WI38 (cell line): ENCODE results near the gene ZNF44.

Source experiments
- H3K4me3 ChIP-seq: 2 replicates; pipeline ENCODE4 v1.5.1; 2011; ENCODE audit warnings: low read depth, mild to moderate bottlenecking, control low read depth, low read length
- TF ChIP-seq, protein P1 (sequence below): IDR thresholded peaks from 2 replicates; pipeline ENCODE4 v1.5.1; 2012; ENCODE audit warnings: low read depth, mild to moderate bottlenecking, control low read depth, low read length

Gene ZNF44

DNA sequence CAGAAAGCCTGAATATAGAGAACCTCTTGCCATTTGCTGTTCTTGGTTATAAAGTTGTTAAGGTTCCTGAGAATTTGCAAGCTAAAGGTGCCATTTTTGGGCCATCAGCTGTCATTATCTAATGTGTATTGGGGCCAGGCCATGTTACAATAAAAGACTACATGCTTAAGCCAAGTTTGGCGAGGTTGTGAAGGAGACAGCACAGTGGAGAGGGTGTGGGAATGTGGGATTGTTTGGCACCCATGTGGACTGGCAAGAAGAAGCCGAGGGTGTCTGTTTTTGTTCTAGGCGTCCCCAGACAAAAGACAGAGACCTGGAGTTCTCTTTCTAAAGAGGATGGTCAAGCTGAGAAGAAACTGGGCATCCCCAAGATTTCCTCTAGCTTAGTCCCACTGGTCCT, 64.7 kb downstream of the ZNF44 start:
- no peak overlapping the region for H3K4me3 ChIP-seq
- TF ChIP-seq, protein P1, sequence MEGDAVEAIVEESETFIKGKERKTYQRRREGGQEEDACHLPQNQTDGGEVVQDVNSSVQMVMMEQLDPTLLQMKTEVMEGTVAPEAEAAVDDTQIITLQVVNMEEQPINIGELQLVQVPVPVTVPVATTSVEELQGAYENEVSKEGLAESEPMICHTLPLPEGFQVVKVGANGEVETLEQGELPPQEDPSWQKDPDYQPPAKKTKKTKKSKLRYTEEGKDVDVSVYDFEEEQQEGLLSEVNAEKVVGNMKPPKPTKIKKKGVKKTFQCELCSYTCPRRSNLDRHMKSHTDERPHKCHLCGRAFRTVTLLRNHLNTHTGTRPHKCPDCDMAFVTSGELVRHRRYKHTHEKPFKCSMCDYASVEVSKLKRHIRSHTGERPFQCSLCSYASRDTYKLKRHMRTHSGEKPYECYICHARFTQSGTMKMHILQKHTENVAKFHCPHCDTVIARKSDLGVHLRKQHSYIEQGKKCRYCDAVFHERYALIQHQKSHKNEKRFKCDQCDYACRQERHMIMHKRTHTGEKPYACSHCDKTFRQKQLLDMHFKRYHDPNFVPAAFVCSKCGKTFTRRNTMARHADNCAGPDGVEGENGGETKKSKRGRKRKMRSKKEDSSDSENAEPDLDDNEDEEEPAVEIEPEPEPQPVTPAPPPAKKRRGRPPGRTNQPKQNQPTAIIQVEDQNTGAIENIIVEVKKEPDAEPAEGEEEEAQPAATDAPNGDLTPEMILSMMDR, result no peak

DNA sequence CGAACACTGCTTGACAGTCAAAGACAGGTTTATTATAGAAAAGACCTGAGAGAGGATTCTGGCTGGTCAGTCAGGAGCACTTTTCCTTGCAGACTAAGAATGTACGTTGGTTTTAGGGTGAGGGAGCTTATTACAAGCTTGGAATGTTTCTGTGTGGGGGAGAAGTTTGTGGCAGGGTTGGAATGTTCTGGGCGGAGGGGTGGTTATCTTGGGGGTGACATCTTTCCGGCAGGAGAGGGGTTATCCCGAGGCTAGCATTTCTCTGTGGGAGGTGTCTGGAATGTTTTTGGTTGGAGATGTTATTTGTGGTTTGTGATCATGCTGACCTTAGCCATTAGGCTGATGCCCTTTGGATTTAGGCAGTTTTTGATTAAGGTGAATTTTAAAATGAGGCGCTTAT, 70.0 kb downstream of the ZNF44 start:
- H3K4me3 ChIP-seq, result no peak overlapping the region
- TF ChIP-seq, protein P1, result no peak

DNA sequence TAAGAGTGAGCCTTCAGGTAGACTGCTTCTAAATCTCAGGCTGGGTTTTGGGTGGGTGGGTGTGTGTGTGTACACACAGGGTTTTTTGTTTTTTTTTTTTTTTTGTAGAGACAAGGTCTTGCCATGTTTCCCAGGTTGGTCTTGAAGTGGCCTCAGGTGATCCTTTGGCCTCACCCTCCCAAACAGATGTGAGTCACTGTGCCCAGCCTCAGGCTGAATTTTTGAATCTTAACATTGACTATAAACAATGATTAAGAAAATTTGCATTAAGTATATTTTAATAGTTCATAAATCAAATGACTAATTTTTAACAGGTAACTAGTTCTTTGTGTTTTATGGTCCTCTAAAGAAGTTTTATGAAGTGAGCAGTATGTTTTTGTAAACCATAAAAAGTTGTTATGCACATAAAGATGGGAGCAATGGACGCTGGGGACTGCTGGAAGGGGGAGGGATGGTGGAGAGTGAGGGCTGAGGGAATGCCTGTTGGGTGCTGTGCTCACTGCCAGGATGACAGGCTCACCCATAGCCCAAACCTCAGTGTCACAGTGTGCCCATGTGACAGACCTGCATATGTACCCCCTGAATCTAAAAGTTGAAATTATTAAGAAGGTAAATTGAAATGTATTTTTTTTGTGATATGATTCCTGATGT, 71.6 kb downstream of the ZNF44 start:
- TF ChIP-seq, protein P1, result no peak
- no peak overlapping the region for H3K4me3 ChIP-seq
